ENCODE results near the gene DCUN1D4.

Gene DCUN1D4

GRCh38 chr4:51842554-51843308 lies at the start of gene DCUN1D4:
TSS of gene DCUN1D4 (plus strand) at chr4:51843153. CDS start at chr4:51843243, 90 bp downstream.
- peak; percentile 94 for DNase-seq (ENCODE audit: low read depth)

DNA sequence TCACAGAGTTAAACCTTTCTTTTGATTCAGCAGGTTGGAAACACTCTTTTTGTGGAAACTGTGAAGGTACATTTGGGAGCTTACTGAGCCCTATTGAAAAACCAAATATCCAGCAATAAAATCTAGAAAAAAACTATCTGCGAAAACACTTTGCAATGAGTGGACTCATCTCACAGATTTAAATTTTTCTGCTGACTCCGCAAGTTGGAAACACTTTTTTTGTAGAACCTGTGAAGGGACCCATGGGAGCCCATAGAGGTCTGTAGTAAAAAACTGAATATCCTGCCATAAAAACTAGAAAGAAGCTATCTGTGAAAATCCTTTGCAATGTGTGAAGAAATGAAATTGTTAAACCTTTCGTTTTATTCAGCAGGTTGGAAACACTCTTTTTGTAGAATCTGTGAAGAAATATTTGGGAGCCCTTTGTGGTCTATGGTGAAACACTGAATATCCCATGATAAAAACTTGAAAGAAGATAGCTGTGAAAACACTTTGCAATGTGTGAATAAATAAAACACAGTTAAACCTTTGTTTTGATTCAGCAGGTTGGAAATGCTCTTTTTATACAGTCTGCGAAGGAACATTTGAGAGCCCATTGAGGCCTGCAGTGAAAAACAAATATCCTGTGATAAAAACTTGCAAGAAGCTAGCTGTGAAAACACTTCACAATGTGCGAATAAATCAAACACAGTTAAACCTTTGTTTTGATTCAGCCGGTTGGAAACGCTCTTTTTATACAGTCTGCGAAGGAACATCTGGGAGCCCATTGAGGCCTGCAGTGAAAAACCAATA lies 22.3 kb upstream of the DCUN1D4 start:
- DNase-seq (ENCODE audit: low read depth): no peak

DNA sequence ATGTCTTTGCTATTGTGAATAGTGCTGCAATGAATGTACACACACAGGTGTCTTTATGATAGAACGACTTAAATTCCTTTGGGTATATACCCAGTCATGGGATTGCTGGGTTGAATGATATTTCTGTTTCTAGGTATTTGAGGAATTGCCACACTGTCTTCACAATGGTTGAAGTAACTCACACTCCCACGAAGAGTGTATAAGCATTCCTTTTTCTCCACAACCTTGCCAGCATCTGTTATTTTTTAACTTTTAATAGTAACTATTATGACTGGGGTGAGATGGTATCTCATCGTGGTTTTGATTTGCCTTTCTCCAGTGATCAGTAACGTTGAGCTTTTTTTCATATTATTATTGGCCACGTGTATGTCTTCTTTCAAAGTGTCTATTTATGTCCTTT lies 17.6 kb upstream of the DCUN1D4 start:
- no peak for DNase-seq (ENCODE audit: low read depth)

- DNase-seq (ENCODE audit: low read depth): no peak
These were observed 12.7 kb upstream of the DCUN1D4 start for GRCh38 chr4:51830156-51830720.

DNA sequence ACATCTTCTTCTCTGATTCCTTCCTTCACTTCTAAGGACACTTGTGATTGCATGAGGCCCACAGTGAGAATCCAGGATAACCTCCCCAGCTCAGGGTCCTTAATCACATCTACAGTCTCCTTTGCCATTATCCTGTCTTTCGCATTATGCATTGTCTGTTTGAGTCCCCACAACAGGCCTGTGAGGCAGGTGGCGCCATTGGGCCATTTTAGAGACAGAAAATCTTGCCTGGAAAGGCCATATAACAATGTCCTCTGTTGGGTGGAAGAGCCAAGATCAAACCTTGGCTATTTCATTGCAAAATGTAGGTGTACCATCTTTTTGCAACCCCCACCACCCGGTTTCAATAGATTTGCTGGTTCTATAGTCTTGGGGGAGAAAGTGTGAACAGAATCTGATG lies 11.8 kb upstream of the DCUN1D4 start:
- DNase-seq (ENCODE audit: low read depth): peak; percentile 61

GRCh38 chr4:51833236-51833635 lies 9.7 kb upstream of the DCUN1D4 start:
- DNase-seq (ENCODE audit: low read depth): no peak

DNA sequence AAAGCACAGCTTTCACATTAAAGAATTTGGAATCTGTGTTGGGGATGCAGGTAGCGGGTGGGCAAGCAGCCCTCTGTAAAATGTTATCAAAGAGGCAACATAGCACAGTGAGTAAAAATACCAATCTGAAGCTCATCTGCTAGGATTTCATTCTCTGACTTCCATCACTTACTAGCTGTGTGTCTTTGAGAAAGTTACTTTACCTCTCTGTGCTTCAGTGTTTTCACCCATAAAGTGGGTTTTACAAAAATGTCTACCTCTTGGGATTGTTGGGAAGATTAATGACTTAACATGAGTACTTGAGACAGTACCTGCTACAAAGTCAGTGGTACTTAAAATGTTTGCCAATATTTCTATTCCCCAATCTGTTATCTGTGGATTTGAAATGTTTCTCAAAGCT lies 7.9 kb upstream of the DCUN1D4 start:
- no peak for DNase-seq (ENCODE audit: low read depth)

DNA sequence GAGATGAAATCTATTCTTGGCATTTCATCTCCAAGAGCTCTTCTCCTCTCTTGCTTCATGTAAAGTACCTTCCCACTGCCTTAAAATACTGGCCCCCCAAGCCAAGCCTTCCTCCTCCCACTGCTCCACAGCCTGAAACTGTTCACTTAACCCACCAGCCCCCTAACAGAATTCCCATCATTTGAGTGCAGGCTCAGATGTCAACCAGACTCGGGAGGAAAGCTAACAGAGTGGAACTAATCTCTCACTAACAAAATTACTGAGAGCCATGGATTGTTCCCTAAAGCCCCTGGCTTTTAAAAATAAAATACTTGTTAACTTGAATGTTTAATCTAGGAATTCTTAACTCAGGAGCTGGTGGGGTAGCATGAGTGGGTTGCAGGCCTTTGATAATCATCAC lies 7.1 kb upstream of the DCUN1D4 start:
- no peak for DNase-seq (ENCODE audit: low read depth)

DNA sequence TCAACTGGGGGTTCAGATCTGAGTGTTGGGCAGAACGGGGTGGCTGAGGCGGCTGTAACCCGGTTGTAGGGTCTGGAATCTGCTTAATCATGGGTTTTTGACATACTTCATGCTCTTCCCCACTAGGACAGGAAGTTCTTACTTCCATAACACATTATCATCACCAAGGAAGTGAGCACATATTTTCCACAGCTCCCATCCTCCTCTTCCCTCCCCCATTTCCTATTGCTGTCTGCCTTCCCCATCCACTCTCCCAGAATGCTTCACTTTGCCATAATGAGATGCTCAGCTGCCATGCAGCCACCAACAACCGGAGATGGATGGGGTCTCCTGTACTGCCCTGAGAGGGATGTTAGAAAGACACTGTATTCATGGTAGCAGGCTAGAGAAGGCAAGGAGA lies 6.4 kb upstream of the DCUN1D4 start:
- no peak for DNase-seq (ENCODE audit: low read depth)

- DNase-seq (ENCODE audit: low read depth): no peak
These were observed 2.2 kb upstream of the DCUN1D4 start for GRCh38 chr4:51840781-51841180.

- DNase-seq (ENCODE audit: low read depth): no peak
These were observed 793 bp upstream of the DCUN1D4 start for GRCh38 chr4:51842167-51842553.

- peak; percentile 44 for DNase-seq (ENCODE audit: low read depth)
These were observed 578 bp downstream of the DCUN1D4 start for GRCh38 chr4:51843309-51844152.

DNA sequence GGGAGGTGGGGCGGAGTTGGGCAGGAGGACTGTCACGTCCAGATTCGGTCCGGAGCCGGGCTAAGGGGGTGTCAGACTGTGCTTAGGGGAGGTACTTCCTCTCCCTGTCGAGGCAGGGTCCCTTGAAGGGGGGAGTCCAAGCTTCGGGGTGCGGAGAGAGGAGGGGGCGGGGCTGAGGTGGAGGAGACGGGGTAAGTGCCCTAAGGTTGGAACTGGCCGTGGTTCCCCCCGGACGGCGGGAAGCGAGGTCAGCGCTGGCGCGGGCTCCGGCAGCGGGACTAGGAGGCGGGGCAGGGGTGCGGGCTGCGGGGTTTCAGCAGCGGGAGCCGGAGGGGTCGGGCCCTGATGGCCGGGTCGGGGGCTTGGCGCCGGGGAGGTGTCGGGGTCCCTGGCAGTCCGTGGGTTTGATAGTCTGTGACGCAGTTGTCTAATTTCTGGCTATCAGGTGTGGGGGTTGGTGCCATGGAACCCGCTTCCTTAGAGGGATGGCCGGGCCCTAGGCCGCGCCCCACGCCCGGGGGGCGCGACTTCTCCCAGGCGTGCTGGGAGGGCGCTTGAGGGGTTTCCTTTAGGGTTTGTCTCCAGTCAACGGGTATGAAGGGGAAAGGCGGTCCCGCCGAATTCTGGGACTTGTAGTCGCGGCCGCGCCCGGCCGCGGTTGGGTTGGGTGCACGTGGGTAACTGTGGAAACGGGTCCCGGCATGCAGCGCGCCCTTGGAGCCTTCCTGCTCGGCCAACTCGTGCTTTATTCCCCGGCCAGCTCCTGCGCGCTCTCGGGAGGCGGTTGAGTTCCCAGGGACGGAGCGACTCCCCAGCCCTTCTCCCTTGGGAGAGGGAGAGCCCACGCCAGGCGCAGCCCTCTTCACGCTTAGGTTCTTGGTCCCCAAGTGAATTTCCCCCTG lies 1.5 kb downstream of the DCUN1D4 start:
- peak; percentile 68 for DNase-seq (ENCODE audit: low read depth)

DNA sequence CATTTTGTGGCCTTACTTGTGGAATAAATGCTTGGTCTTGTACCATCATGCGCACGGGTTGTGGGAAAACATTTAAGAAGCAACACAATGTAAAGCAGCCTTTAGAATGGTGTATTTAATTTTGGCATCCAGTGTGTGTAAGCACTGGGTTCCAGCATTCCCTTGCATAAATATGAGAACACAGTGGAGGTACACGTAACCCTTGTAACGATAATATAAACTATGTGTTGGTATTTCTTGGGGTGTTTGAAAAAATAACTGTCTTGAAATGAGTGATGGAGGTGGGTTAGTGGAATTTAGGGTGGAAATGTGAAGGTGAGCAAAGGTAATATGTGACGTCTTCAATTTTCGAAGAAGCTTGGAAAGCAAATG lies 2.1 kb downstream of the DCUN1D4 start:
- DNase-seq (ENCODE audit: low read depth): no peak

GRCh38 chr4:51845711-51846110 lies 2.8 kb downstream of the DCUN1D4 start:
- no peak for DNase-seq (ENCODE audit: low read depth)

DNA sequence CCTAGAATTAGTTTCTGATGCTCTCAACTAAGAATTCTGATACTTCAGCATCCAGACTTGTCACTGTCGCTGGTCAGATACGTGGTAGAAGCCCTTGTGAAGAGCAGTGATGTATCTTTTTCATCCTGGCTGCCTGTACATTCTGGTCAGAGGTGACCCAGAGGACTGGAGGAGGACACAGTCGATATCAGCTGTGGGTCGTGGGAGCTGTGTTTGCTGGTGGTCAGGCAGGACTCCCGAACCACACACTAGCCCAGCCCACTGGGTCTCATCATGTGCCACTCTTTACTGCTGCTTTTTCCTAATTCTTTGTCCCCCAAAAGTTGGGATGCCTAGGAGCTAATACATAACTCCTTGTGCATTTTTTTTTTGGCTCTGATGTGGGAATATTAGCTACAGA lies 6.5 kb downstream of the DCUN1D4 start:
- DNase-seq (ENCODE audit: low read depth): no peak

- no peak for DNase-seq (ENCODE audit: low read depth)
These were observed 7.3 kb downstream of the DCUN1D4 start for GRCh38 chr4:51850294-51850693.

- DNase-seq (ENCODE audit: low read depth): no peak
These were observed 8.4 kb downstream of the DCUN1D4 start for GRCh38 chr4:51851090-51851936.

DNA sequence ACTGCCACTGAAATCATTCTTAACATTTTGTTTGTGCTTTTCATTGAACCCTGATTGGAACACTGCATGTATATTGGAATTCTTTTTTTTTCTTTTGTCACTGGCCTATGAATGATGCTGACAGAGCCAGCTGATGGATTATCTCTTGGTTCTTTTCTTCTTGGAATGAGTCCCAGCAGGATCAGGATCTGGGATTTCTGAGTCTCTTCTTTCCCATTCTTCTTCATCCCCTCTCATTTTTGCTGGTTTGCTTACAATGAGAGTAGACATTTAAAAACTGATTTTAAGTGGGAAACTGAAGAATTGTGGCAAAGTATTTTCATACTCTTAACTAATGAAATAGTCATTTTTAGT lies 9.0 kb downstream of the DCUN1D4 start:
- no peak for DNase-seq (ENCODE audit: low read depth)

- DNase-seq (ENCODE audit: low read depth): no peak
These were observed 10.2 kb downstream of the DCUN1D4 start for GRCh38 chr4:51853027-51853682.

All from activated T-cell treated with anti-CD3 and anti-CD28 coated beads for 1 hour (primary cell).